IMR-90 (cell line): ENCODE measurements around the gene TNNI3K.

Source experiments
- BHLHE40 ChIP-seq: fragments of 150-350 bp; IDR thresholded peaks from 2 replicates; pipeline ENCODE4 v1.6.1; 2016; ENCODE audit warnings: mild to moderate bottlenecking, low read depth, low read length
- CHD1 ChIP-seq: IDR thresholded peaks from 2 replicates; pipeline ENCODE4 v1.6.1; 2012; ENCODE audit warnings: low read depth, low read length, improper control_type of control experiment
- ELK1 ChIP-seq: fragments of 150-350 bp; IDR thresholded peaks from 2 replicates; pipeline ENCODE4 v1.6.1; 2016; ENCODE audit warnings: low read depth, mild to moderate bottlenecking, low read length, moderate library complexity, borderline replicate concordance
- FOS ChIP-seq: fragments of 150-350 bp; IDR thresholded peaks from 2 replicates; pipeline ENCODE4 v1.6.1; 2016; ENCODE audit warnings: low read depth, low read length
- MAFK ChIP-seq: IDR thresholded peaks from 2 replicates; pipeline ENCODE4 v1.6.1; 2012; ENCODE audit warnings: low read depth, low read length, improper control_type of control experiment
- MAZ ChIP-seq: IDR thresholded peaks from 2 replicates; pipeline ENCODE4 v1.6.1; 2012; ENCODE audit warnings: low read depth, mild to moderate bottlenecking, low read length, improper control_type of control experiment, moderate library complexity, borderline replicate concordance
- MXI1 ChIP-seq: IDR thresholded peaks from 2 replicates; pipeline ENCODE4 v1.6.1; 2012; ENCODE audit warnings: low read depth, mild to moderate bottlenecking, low read length, moderate library complexity, borderline replicate concordance
- NFE2L2 ChIP-seq: fragments of 150-350 bp; IDR thresholded peaks from 2 replicates; pipeline ENCODE4 v1.6.1; 2016; ENCODE audit warnings: low read depth, mild to moderate bottlenecking, low read length
- POLR2A ChIP-seq: IDR thresholded peaks from 2 replicates; pipeline ENCODE4 v1.6.1; 2012; ENCODE audit warnings: mild to moderate bottlenecking, low read depth, low read length
- RAD21 ChIP-seq: IDR thresholded peaks from 2 replicates; pipeline ENCODE4 v1.6.1; 2012; ENCODE audit warnings: low read length, improper control_type of control experiment
- RCOR1 ChIP-seq: IDR thresholded peaks from 2 replicates; pipeline ENCODE4 v1.6.1; 2012; ENCODE audit warnings: mild to moderate bottlenecking, low read length, improper control_type of control experiment; ENCODE audit not compliant: insufficient replicate concordance
- RFX5 ChIP-seq: IDR thresholded peaks from 2 replicates; pipeline ENCODE4 v1.8.0; 2012; ENCODE audit warnings: low read depth, mild to moderate bottlenecking, low read length, moderate library complexity
- TF ChIP-seq, protein P1 (sequence below): conservative IDR thresholded peaks from 2 replicates; pipeline ENCODE4 v1.5.1; 2012; ENCODE audit warnings: mild to moderate bottlenecking, low read depth, low read length, improper control_type of control experiment
- TF ChIP-seq, protein P2 (sequence below): fragments of 150-350 bp; IDR thresholded peaks from 2 replicates; pipeline ENCODE4 v1.6.1; 2017; ENCODE audit warnings: mild to moderate bottlenecking, antibody characterized with exemption, low read length, low read depth

DNA sequence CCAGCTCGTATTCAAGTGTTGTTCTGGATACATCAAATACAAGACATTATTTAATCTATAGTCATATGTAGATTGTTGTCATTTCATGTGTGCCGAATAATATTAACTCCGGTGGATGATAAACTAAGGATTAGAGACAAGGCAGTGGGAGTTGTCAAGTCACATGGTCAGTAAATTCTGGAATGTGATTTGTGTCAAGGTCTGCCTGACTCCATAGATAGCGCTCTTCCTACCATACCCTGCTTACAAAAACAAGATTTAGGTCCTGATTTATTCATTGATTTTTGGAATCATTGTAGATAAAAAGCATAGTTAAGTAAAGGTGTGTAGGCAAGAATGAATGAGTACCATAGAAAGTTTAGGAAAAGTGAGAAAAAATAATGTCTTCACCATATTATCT lies 2.6 kb downstream of the TNNI3K start:
- TF ChIP-seq BHLHE40 (no peak), FOS (no peak), POLR2A (no peak), ELK1 (no peak), NFE2L2 (no peak), RFX5 (no peak), MAFK (no peak), RAD21 (no peak), RCOR1 (no peak), CHD1 (no peak), MAZ (no peak), MXI1 (no peak)
- TF ChIP-seq, protein P1, sequence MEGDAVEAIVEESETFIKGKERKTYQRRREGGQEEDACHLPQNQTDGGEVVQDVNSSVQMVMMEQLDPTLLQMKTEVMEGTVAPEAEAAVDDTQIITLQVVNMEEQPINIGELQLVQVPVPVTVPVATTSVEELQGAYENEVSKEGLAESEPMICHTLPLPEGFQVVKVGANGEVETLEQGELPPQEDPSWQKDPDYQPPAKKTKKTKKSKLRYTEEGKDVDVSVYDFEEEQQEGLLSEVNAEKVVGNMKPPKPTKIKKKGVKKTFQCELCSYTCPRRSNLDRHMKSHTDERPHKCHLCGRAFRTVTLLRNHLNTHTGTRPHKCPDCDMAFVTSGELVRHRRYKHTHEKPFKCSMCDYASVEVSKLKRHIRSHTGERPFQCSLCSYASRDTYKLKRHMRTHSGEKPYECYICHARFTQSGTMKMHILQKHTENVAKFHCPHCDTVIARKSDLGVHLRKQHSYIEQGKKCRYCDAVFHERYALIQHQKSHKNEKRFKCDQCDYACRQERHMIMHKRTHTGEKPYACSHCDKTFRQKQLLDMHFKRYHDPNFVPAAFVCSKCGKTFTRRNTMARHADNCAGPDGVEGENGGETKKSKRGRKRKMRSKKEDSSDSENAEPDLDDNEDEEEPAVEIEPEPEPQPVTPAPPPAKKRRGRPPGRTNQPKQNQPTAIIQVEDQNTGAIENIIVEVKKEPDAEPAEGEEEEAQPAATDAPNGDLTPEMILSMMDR: no peak
- TF ChIP-seq, protein P2, sequence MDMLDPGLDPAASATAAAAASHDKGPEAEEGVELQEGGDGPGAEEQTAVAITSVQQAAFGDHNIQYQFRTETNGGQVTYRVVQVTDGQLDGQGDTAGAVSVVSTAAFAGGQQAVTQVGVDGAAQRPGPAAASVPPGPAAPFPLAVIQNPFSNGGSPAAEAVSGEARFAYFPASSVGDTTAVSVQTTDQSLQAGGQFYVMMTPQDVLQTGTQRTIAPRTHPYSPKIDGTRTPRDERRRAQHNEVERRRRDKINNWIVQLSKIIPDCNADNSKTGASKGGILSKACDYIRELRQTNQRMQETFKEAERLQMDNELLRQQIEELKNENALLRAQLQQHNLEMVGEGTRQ: no peak
